ENCODE measurements around the gene TTYH2.

DNA sequence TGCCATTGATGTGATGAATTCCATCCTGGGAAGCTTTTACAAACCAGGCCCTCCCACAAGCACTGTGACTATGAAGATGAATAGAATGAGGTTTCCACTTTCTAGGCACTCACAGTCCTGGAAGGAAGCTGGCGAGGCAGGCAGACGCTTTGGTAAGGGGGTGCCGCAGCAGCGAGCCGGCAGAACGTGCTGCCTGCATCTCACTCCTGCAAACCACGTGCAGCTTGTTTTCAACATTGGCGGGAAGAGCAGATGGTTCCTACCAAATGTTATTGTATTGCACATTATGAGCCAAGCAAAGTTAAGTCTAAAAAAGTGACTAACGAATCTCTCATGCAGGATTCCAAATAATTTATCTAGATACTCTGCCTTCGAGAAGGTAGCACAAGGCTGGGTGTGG is 57.0 kb downstream of the TTYH2 start:
- TF ChIP-seq POLR2AphosphoS5 (IDR thresholded peaks at IDR 0.05; ENCODE audit: low read length) (no peak), KDM1A (IDR thresholded peaks at IDR 0.05; ENCODE audit: borderline replicate concordance) (no peak), RCOR1 (conservative IDR thresholded peaks at IDR 0.05; ENCODE audit: low read depth, low read length) (no peak), EGR1 (IDR thresholded peaks at IDR 0.05; ENCODE audit: borderline replicate concordance in 1 of 2, low read depth in 2 of 2, low read length in 2 of 2) (no peak), CHD2 (IDR thresholded peaks at IDR 0.05; ENCODE audit: borderline replicate concordance, low read depth, low read length) (no peak), IRF4 (IDR thresholded peaks at IDR 0.05; ENCODE audit: low read depth, low read length) (no peak), HDAC2 (IDR thresholded peaks at IDR 0.05) (no peak), SRF (IDR thresholded peaks at IDR 0.05; ENCODE audit: low read depth in 2 of 2, low read length in 2 of 2) (no peak), EP300 (IDR thresholded peaks at IDR 0.05; ENCODE audit: borderline replicate concordance in 1 of 2, control insufficient read depth in 1 of 2, low read depth in 2 of 2, low read length in 2 of 2) (no peak), EZH2 (IDR thresholded peaks at IDR 0.05; ENCODE audit: borderline replicate concordance, control insufficient read depth, low read depth, low read length) (no peak)
- TF ChIP-seq, protein P1, sequence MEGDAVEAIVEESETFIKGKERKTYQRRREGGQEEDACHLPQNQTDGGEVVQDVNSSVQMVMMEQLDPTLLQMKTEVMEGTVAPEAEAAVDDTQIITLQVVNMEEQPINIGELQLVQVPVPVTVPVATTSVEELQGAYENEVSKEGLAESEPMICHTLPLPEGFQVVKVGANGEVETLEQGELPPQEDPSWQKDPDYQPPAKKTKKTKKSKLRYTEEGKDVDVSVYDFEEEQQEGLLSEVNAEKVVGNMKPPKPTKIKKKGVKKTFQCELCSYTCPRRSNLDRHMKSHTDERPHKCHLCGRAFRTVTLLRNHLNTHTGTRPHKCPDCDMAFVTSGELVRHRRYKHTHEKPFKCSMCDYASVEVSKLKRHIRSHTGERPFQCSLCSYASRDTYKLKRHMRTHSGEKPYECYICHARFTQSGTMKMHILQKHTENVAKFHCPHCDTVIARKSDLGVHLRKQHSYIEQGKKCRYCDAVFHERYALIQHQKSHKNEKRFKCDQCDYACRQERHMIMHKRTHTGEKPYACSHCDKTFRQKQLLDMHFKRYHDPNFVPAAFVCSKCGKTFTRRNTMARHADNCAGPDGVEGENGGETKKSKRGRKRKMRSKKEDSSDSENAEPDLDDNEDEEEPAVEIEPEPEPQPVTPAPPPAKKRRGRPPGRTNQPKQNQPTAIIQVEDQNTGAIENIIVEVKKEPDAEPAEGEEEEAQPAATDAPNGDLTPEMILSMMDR (IDR thresholded peaks at IDR 0.05 in 2 of 3, conservative IDR thresholded peaks at IDR 0.05 in 1 of 3; ENCODE audit: control insufficient read depth in 2 of 3, extremely low read depth in 1 of 3, insufficient read depth in 1 of 3, low read depth in 3 of 3, low read length in 3 of 3), result no peak

Data from GM12878 (cell line).